HCT116 (cell line): ENCODE data around the gene KCNK5. TPM values are rescaled to one million over a fixed set of nuclear protein-coding genes. Genes with fewer than 3 reads are reported as not detected.
A peak's percentile ranks its signal among the peaks of the same experiment; 100 is the strongest.

Experiments
- ATAC-seq: fragments of 200-7000 bp; cut with Tn5 transposase; 2 replicates; pipeline ENCODE4 v1.9.1; 2020; ENCODE audit warnings: mild to moderate bottlenecking, moderate library complexity
- BruUV-seq: library from RNA; stranded (reverse); fragments of 400-500 nt; replicated peaks from 2 replicates; lab custom pipeline; 2021; lab: Mats Ljungman, UMichigan
- CTCF ChIA-PET: fragments of 300-600 bp; sonication (Branson Sonifier 250); formaldehyde crosslinking; loops from one replicate; lab custom pipeline; 2021; ENCODE audit warnings: antibody characterized with exemption; lab: Charles Lee
- POLR2A ChIA-PET: fragments of 300-600, 350-600 bp; sonication (Branson Sonifier 250); formaldehyde crosslinking; loops from one replicate; lab custom pipeline; 2021; ENCODE audit warnings: antibody characterized with exemption; lab: Charles Lee
- RAD21 ChIA-PET, 2 experiments: fragments of 300-600 bp; sonication (Branson Sonifier 250); formaldehyde crosslinking; loops; one replicate each; lab custom pipeline; 2023; ENCODE audit warnings: low total read pairs in 2 of 2; ENCODE audit not compliant: uncharacterized antibody in 2 of 2, unreplicated experiment in 2 of 2, low non-redundant PET in 1 of 2; lab: Charles Lee
- DNase-seq: peaks from one replicate; pipeline ENCODE4 v3.0.0-alpha.2; 2010; ENCODE audit warnings: low read depth, low spot score
- H2AFZ ChIP-seq: fragments of 200-600 bp; shearing (Covaris generic), sonication (generic); 2 replicates; pipeline ENCODE4 v1.6.1; 2017; ENCODE audit warnings: low read depth, mixed run types, mixed read lengths, antibody characterized with exemption, low read length; ENCODE audit not compliant: poor library complexity, severe bottlenecking
- H3K27ac ChIP-seq: 2 replicates; pipeline ENCODE4 v1.5.1; 2012; ENCODE audit warnings: low read depth, low read length
- H3K27me3 ChIP-seq: fragments of 200-600 bp; sonication (generic); 2 replicates; pipeline ENCODE4 v1.6.1; 2016; ENCODE audit warnings: mixed run types, low read length, mixed read lengths; ENCODE audit not compliant: insufficient read depth
- H3K36me3 ChIP-seq, 2 experiments: fragments of 200-500 bp in 1 of 2; fragments of 200-600 bp in 1 of 2; sonication (Bioruptor generic) in 1 of 2; sonication (generic) in 1 of 2; 2 replicates each; pipeline versions ENCODE4 v1.5.1 to v1.6.1; 2014 to 2016; ENCODE audit warnings: low read length in 2 of 2, inconsistent platforms in 1 of 2, mixed read lengths in 1 of 2, mixed run types in 1 of 2; ENCODE audit not compliant: insufficient read depth in 2 of 2, control insufficient read depth in 1 of 2
- H3K4me1 ChIP-seq, 2 experiments: fragments of 200-600 bp in 1 of 2; sonication (generic) in 1 of 2; 2 replicates each; pipeline versions ENCODE4 v1.5.1 to v1.6.1; 2012 to 2017; ENCODE audit warnings: low read length in 2 of 2, inconsistent platforms in 1 of 2, mild to moderate bottlenecking in 1 of 2, mixed read lengths in 1 of 2, mixed run types in 1 of 2, moderate library complexity in 1 of 2; ENCODE audit not compliant: insufficient read depth in 2 of 2, control insufficient read depth in 1 of 2
- H3K4me2 ChIP-seq: fragments of 200-600 bp; sonication (generic); 2 replicates; pipeline ENCODE4 v1.6.1; 2017; ENCODE audit warnings: mixed run types, low read length, mixed read lengths
- H3K4me3 ChIP-seq, 2 experiments: fragments of 200-600 bp in 1 of 2; sonication (generic) in 1 of 2; replicated peaks in 1 of 2; 2 replicates each; pipeline ENCODE4 v1.5.1; 2011 to 2016; ENCODE audit warnings: low read length in 2 of 2, control low read depth in 1 of 2, low read depth in 1 of 2, mild to moderate bottlenecking in 1 of 2, mixed read lengths in 1 of 2, mixed run types in 1 of 2
- H3K79me2 ChIP-seq: fragments of 200-600 bp; sonication (generic); 2 replicates; pipeline ENCODE4 v1.6.1; 2017; ENCODE audit warnings: mild to moderate bottlenecking, mixed run types, low read length, moderate library complexity, mixed read lengths; ENCODE audit not compliant: insufficient read depth
- H3K9ac ChIP-seq: fragments of 200-600 bp; sonication (generic); 2 replicates; pipeline ENCODE4 v1.6.1; 2016; ENCODE audit warnings: low read length, mixed read lengths
- H3K9me2 ChIP-seq: fragments of 200-600 bp; sonication (generic), shearing (Covaris generic); 2 replicates; pipeline ENCODE4 v1.6.1; 2017; ENCODE audit warnings: mixed run types, mild to moderate bottlenecking, moderate library complexity; ENCODE audit not compliant: insufficient read depth
- H3K9me3 ChIP-seq, 2 experiments: fragments of 200-500 bp in 1 of 2; fragments of 200-600 bp in 1 of 2; sonication (Bioruptor generic) in 1 of 2; sonication (generic) in 1 of 2; 2 replicates each; pipeline ENCODE4 v1.6.1; 2014 to 2017; ENCODE audit warnings: low read length in 2 of 2, mixed read lengths in 2 of 2, inconsistent platforms in 1 of 2, low read depth in 1 of 2, mild to moderate bottlenecking in 1 of 2, mixed run types in 1 of 2, moderate library complexity in 1 of 2; ENCODE audit not compliant: control insufficient read depth in 1 of 2, insufficient read depth in 1 of 2
- H4K20me1 ChIP-seq: fragments of 200-600 bp; sonication (generic), shearing (Covaris generic); 2 replicates; pipeline ENCODE4 v1.6.1; 2017; ENCODE audit warnings: mixed run types, mild to moderate bottlenecking, moderate library complexity; ENCODE audit not compliant: insufficient read depth
- ATF3 ChIP-seq: IDR thresholded peaks from 2 replicates; pipeline ENCODE4 v1.6.1; 2012
- CBX3 ChIP-seq: IDR thresholded peaks from 2 replicates; pipeline ENCODE4 v1.6.1; 2012; ENCODE audit warnings: low read depth
- CEBPB ChIP-seq: IDR thresholded peaks from 2 replicates; pipeline ENCODE4 v1.6.1; 2012; ENCODE audit warnings: low read depth
- EGR1 ChIP-seq: IDR thresholded peaks from 2 replicates; pipeline ENCODE4 v1.6.1; 2012; ENCODE audit warnings: low read depth
- ELF1 ChIP-seq: IDR thresholded peaks from 2 replicates; pipeline ENCODE4 v1.6.1; 2012; ENCODE audit warnings: low read depth, borderline replicate concordance
- EZH2phosphoT487 ChIP-seq: fragments of 200-600 bp; IDR thresholded peaks from 2 replicates; pipeline ENCODE4 v1.6.1; 2018; ENCODE audit warnings: antibody characterized with exemption, borderline replicate concordance
- FOSL1 ChIP-seq: IDR thresholded peaks from 2 replicates; pipeline ENCODE4 v1.6.1; 2012; ENCODE audit warnings: low read depth
- POLR2A ChIP-seq: IDR thresholded peaks from 2 replicates; pipeline ENCODE4 v1.7.0; 2011; ENCODE audit warnings: borderline replicate concordance; ENCODE audit not compliant: insufficient read depth, insufficient read length; ENCODE audit errors: extremely low read depth
- POLR2AphosphoS5 ChIP-seq: IDR thresholded peaks from 2 replicates; pipeline ENCODE4 v1.6.1; 2011; ENCODE audit warnings: mild to moderate bottlenecking, low read depth, low read length, moderate library complexity
- RAD21 ChIP-seq: IDR thresholded peaks from 2 replicates; pipeline ENCODE4 v1.6.1; 2012; ENCODE audit warnings: low read depth, mild to moderate bottlenecking
- REST ChIP-seq: IDR thresholded peaks from 2 replicates; pipeline ENCODE4 v1.6.1; 2012; ENCODE audit warnings: low read depth
- SIN3A ChIP-seq: IDR thresholded peaks from 2 replicates; pipeline ENCODE4 v1.6.1; 2012; ENCODE audit warnings: low read depth
- SP1 ChIP-seq: IDR thresholded peaks from 2 replicates; pipeline ENCODE4 v1.6.1; 2012; ENCODE audit warnings: low read depth
- SRF ChIP-seq: IDR thresholded peaks from 2 replicates; pipeline ENCODE4 v1.6.1; 2012; ENCODE audit warnings: low read depth
- TCF7L2 ChIP-seq: IDR thresholded peaks from 2 replicates; pipeline ENCODE4 v1.7.0; 2011; ENCODE audit warnings: borderline replicate concordance, inconsistent platforms; ENCODE audit not compliant: insufficient read depth, insufficient read length; ENCODE audit errors: extremely low read depth
- YY1 ChIP-seq: IDR thresholded peaks from 2 replicates; pipeline ENCODE4 v1.6.1; 2011; ENCODE audit warnings: low read length, low read depth, moderate library complexity, mild to moderate bottlenecking; ENCODE audit not compliant: insufficient replicate concordance; ENCODE audit errors: extremely low read depth
- ZFX ChIP-seq: fragments of 450-650 bp; IDR thresholded peaks from 2 replicates; pipeline ENCODE4 v1.6.1; 2017
- ZNF274 ChIP-seq: fragments of 200-500 bp; sonication (Bioruptor generic); IDR thresholded peaks from 2 replicates; pipeline ENCODE4 v1.6.1; 2014; ENCODE audit warnings: mild to moderate bottlenecking, low read depth, low read length, inconsistent platforms
- intact Hi-C: fragments of 100-400 bp; cut with micrococcal nuclease; formaldehyde crosslinking; loops from 2 replicates; pipeline ENCODE4 v1.10.0; 2022
- total RNA-seq: library from RNA; stranded (reverse); gene quantifications from one replicate; pipeline ENCODE4 v1.2.1, GENCODE V29; 2021; ENCODE audit not compliant: unreplicated experiment
- TF ChIP-seq, protein P1 (sequence below), 3 experiments: fragments of 200-600 bp in 1 of 3; sonication (generic) in 1 of 3; IDR thresholded peaks in 2 of 3; conservative IDR thresholded peaks in 1 of 3; 2 replicates each; pipeline ENCODE4 v1.5.1; 2012 to 2017; ENCODE audit warnings: low read depth in 2 of 3, low read length in 2 of 3, antibody characterized with exemption in 1 of 3, borderline replicate concordance in 1 of 3, control low read depth in 1 of 3, mild to moderate bottlenecking in 1 of 3, mixed read lengths in 1 of 3, mixed run types in 1 of 3, moderate library complexity in 1 of 3; ENCODE audit not compliant: insufficient read depth in 1 of 3
- TF ChIP-seq, protein P2 (sequence below): IDR thresholded peaks from 2 replicates; pipeline ENCODE4 v1.6.1; 2012

The KCNK5 gene
- total RNA-seq, 1 experiment from 2014 or later = 9.5 TPM

DNA sequence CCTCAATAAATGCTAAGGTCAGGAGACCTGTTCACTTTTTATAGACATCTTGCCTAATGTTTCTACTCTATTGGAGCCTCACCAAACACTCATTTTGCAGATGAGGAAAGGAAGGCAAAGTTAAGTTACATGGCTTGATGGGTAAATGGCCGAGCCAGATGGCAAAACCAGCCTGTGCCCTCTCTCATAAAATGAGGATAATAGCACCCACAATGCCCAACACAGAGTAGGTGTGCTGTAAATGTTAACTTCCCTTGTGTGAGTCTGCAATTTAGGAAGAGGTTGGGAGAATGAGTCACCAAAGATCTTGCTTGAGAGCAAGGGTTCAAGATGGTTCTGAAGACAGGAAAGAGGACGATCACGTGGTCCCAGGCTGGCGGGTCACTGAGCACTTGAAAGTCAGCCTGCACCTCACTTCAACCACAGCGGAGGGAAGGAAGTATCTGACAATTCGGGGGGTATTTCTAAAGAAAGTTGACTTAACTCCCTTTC lies 3.3 kb downstream of the KCNK5 start:
- H3K27me3 ChIP-seq = no peaks in the 10 kb centered on the region
- peak overlapping the region; percentile 29 for H3K4me2 ChIP-seq
- peaks cover 9 to 41% of the 10 kb centered on the region in 2 experiments; a peak in 3 of 4 replicates for H3K4me1 ChIP-seq
- RAD21 ChIA-PET = no interaction called here
- no peak for DNase-seq
- intact Hi-C loops = loop anchor here (5.0 kb wide), 1 partner anchor 49 kb away; no protein-coding TSS in a partner anchor
- H3K79me2 ChIP-seq = peaks cover 78% of the 10 kb centered on the region
- H3K9me2 ChIP-seq = no peaks in the 10 kb centered on the region
- no peak overlapping the region; the same call in 1 of the 2 replicates for H3K9ac ChIP-seq
- TF ChIP-seq CBX3 = no peak
- no peak for TF ChIP-seq POLR2A
- TF ChIP-seq EGR1 = no peak
- TF ChIP-seq CEBPB = no peak
- no peak for TF ChIP-seq REST
- no peak for TF ChIP-seq TCF7L2
- TF ChIP-seq YY1 = no peak
- TF ChIP-seq, protein P1, sequence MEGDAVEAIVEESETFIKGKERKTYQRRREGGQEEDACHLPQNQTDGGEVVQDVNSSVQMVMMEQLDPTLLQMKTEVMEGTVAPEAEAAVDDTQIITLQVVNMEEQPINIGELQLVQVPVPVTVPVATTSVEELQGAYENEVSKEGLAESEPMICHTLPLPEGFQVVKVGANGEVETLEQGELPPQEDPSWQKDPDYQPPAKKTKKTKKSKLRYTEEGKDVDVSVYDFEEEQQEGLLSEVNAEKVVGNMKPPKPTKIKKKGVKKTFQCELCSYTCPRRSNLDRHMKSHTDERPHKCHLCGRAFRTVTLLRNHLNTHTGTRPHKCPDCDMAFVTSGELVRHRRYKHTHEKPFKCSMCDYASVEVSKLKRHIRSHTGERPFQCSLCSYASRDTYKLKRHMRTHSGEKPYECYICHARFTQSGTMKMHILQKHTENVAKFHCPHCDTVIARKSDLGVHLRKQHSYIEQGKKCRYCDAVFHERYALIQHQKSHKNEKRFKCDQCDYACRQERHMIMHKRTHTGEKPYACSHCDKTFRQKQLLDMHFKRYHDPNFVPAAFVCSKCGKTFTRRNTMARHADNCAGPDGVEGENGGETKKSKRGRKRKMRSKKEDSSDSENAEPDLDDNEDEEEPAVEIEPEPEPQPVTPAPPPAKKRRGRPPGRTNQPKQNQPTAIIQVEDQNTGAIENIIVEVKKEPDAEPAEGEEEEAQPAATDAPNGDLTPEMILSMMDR (IDR thresholded peaks at IDR 0.05 in 2 of 3, conservative IDR thresholded peaks at IDR 0.05 in 1 of 3; ENCODE audit: borderline replicate concordance in 1 of 3, insufficient read depth in 1 of 3, low read depth in 2 of 3, low read length in 2 of 3) = no peak
- TF ChIP-seq, protein P2, sequence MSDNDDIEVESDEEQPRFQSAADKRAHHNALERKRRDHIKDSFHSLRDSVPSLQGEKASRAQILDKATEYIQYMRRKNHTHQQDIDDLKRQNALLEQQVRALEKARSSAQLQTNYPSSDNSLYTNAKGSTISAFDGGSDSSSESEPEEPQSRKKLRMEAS = no peak
- TF ChIP-seq EZH2phosphoT487 = no peak
- TF ChIP-seq ZFX = no peak
- no peak for TF ChIP-seq SP1
- TF ChIP-seq ELF1 = no peak
- TF ChIP-seq ZNF274 = no peak
- no peak for TF ChIP-seq ATF3
- TF ChIP-seq RAD21 = no peak
- TF ChIP-seq FOSL1 = no peak
- no peak for TF ChIP-seq SIN3A
- TF ChIP-seq SRF = no peak
- no peak for TF ChIP-seq POLR2AphosphoS5
- POLR2A ChIA-PET = no interaction called here
- no peaks in the 10 kb centered on the region for H4K20me1 ChIP-seq
- BruUV-seq = no TSS peak
- H2AFZ ChIP-seq = no peak overlapping the region
- H3K4me3 ChIP-seq = no peak overlapping the region
- H3K36me3 ChIP-seq = 0 out of 4 replicates have a peak, but pooled peaks cover 0 to 5% of the 10 kb centered on the region in 2 experiments
- H3K9me3 ChIP-seq = no peaks in the 10 kb centered on the region
- no peak for ATAC-seq
- no peak overlapping the region for H3K27ac ChIP-seq
- CTCF ChIA-PET = no interaction called here
